Esophagus (tissue), 2 donors: ENCODE results near the gene MEGF10. TPM values are rescaled to one million over a fixed set of nuclear protein-coding genes. Genes with fewer than 3 reads are reported as not detected.

Experiments used
- H3K27ac ChIP-seq, 2 donors: one replicate each; pipeline ENCODE4 v1.5.1; 2013; ENCODE audit warnings: low read depth in 2 of 2, mild to moderate bottlenecking in 2 of 2, inconsistent platforms in 1 of 2, low read length in 1 of 2, moderate library complexity in 1 of 2
- H3K27me3 ChIP-seq, 2 donors: one replicate each; pipeline ENCODE4 v1.6.1; 2013; ENCODE audit warnings: low read length in 2 of 2, control low read depth in 1 of 2, mild to moderate bottlenecking in 1 of 2; ENCODE audit not compliant: insufficient read depth in 2 of 2, control insufficient read depth in 1 of 2
- H3K36me3 ChIP-seq, 2 donors: one replicate each; pipeline ENCODE4 v1.6.1; 2013; ENCODE audit warnings: low read length in 1 of 2; ENCODE audit not compliant: control insufficient read depth in 2 of 2, insufficient read depth in 2 of 2
- H3K4me1 ChIP-seq, 2 donors: one replicate each; pipeline ENCODE4 v1.6.1; 2013; ENCODE audit warnings: low read length in 1 of 2; ENCODE audit not compliant: control insufficient read depth in 2 of 2, insufficient read depth in 2 of 2
- H3K4me3 ChIP-seq, 2 donors: one replicate each; pipeline ENCODE4 v1.5.1; 2013; ENCODE audit warnings: low read length in 2 of 2, mild to moderate bottlenecking in 2 of 2, low read depth in 1 of 2, moderate library complexity in 1 of 2
- H3K9me3 ChIP-seq, 2 donors: one replicate each; pipeline ENCODE4 v1.6.1; 2013; ENCODE audit warnings: mild to moderate bottlenecking in 2 of 2, low read depth in 1 of 2, low read length in 1 of 2, moderate library complexity in 1 of 2; ENCODE audit not compliant: control insufficient read depth in 2 of 2, insufficient read depth in 1 of 2
- WGBS, 2 donors: extraction: QIAGEN DNeasy Blood & Tissue Kit; methylation state at CpG; one replicate each; pipeline ENCODE4 v1.1.7; 2013; 5-methylcytosine and 5-hydroxymethylcytosine counted together
- polyA plus RNA-seq, 2 donors: library from polyadenylated mRNA; stranded (reverse); fragments of 200-250 nt; gene quantifications; one replicate each; pipeline ENCODE4 v1.2.3, GENCODE V29; 2013
- donor health status: healthy with polysubstance abuse.
- donor health status: Bipolar disorder and iron deficiency.

Gene MEGF10
- polyA plus RNA-seq, 2 donors: 0.02 TPM

DNA sequence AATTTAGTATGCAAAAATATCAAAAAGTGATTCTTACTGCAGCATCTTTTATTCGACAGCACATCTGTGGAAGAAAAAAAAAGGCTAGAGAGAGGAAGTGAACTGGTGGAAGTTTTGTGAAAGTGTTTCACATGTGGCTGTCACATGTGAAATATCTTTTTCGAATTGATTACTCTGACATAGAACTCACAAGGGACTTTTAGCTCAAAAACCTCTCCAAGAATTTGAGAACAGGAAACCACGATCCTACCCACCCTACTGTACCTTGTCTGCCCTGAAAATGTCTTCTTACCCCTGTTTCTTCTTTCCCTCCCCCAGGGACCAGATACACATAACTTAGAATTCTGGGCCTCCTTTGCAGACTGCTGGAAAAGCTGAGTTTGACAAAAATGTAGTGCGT, 120.4 kb downstream of the MEGF10 start:
- WGBS, 2 donors: 60 to 65% methylated on average over 4 of the region's 4 CpGs

DNA sequence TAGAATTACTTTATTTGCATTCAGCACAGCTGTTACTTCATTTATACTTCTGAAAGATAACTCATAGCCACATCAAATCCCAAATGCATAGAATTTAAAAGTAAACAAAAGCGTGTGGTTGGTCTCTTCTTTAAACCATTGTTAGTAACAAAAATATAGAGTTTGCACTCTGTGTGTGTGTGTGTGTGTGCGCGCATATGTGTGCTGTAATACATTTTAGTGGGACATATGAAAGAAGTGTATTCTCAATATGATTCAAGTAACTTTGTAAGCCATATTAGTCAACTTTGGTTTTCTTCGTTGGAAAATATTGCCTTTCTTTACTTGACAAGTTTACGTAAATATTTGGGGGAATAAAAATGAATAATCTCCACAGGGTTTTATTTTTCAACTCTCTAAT, 120.8 kb downstream of the MEGF10 start:
- 77 to 81% methylated on average over 5 of the region's 5 CpGs for WGBS, 2 donors
- H3K4me3 ChIP-seq: no peak overlapping the region
- H3K27ac ChIP-seq: no peak overlapping the region
- no peaks in the 10 kb centered on the region for H3K9me3 ChIP-seq
- no peaks in the 10 kb centered on the region for H3K27me3 ChIP-seq
- H3K36me3 ChIP-seq: no peaks in the 10 kb centered on the region
- H3K4me1 ChIP-seq: no peaks in the 10 kb centered on the region

More for the DNA sequence above, 120.4 kb downstream of the MEGF10 start:
- Histone ChIP-seq H3K27ac (no peak overlapping the region), H3K36me3 (no peaks in the 10 kb centered on the region), H3K27me3 (no peaks in the 10 kb centered on the region), H3K4me3 (no peak overlapping the region), H3K4me1 (no peaks in the 10 kb centered on the region), H3K9me3 (no peaks in the 10 kb centered on the region)

- Histone ChIP-seq H3K27me3 (no peaks in the 10 kb centered on the region), H3K36me3 (no peaks in the 10 kb centered on the region), H3K27ac (no peak overlapping the region), H3K9me3 (no peaks in the 10 kb centered on the region), H3K4me3 (no peak overlapping the region), H3K4me1 (no peaks in the 10 kb centered on the region)
- 91 to 92% methylated on average over 3 of the region's 3 CpGs for WGBS, 2 donors
Observed at GRCh38 chr5:127412698-127413097, 122.1 kb downstream of the MEGF10 start.

DNA sequence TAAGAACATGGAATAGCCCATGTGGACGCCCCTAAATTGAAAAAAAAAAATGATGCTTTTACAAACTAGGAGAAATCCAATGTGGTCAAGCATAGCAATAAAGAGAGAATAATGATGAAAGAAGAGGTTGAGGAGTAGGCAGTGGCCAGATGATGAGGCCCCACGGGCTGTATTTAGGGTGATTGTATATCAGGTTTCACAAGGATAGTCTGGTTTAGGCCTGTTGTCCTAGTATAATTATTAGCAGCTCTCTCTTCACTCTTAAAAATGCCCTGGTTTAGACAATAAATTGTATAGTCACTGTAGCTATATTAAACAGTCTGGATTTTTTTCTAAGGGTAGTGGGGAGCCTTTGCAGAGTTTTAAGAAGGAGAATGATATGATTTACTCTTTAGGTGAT, 124.4 kb downstream of the MEGF10 start:
- Histone ChIP-seq H3K27ac (no peak overlapping the region), H3K9me3 (no peaks in the 10 kb centered on the region), H3K4me3 (no peak overlapping the region), H3K36me3 (no peaks in the 10 kb centered on the region), H3K27me3 (no peaks in the 10 kb centered on the region), H3K4me1 (no peaks in the 10 kb centered on the region)
- 69 to 72% methylated on average over 2 of the region's 2 CpGs for WGBS, 2 donors

- Histone ChIP-seq H3K4me3 (no peak overlapping the region), H3K27ac (no peak overlapping the region), H3K4me1 (no peaks in the 10 kb centered on the region), H3K9me3 (no peaks in the 10 kb centered on the region), H3K36me3 (no peaks in the 10 kb centered on the region), H3K27me3 (no peaks in the 10 kb centered on the region)
- 97 to 98% methylated on average over 4 of the region's 4 CpGs for WGBS, 2 donors
Observed at GRCh38 chr5:127416906-127417305, 126.3 kb downstream of the MEGF10 start.

DNA sequence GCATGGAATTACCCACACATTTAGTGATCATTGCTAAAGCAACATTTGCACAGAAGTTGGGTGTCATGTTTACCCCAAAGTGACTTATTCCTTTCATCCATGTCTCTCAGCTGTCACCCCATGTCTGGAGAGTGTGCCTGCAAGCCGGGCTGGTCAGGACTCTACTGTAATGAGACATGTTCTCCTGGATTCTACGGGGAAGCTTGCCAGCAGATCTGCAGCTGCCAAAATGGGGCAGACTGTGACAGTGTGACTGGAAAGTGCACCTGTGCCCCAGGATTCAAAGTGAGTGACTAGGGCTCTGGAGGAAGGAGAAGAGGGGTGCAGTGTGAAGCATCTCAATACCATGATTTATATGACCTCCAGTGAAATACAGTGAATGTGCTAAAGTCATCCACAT, 126.9 kb downstream of the MEGF10 start:
- 45 to 46% methylated on average over 2 of the region's 2 CpGs for WGBS, 2 donors
- H3K9me3 ChIP-seq: no peaks in the 10 kb centered on the region
- no peak overlapping the region for H3K4me3 ChIP-seq
- no peaks in the 10 kb centered on the region for H3K4me1 ChIP-seq
- no peak overlapping the region for H3K27ac ChIP-seq
- no peaks in the 10 kb centered on the region for H3K36me3 ChIP-seq
- no peaks in the 10 kb centered on the region for H3K27me3 ChIP-seq

DNA sequence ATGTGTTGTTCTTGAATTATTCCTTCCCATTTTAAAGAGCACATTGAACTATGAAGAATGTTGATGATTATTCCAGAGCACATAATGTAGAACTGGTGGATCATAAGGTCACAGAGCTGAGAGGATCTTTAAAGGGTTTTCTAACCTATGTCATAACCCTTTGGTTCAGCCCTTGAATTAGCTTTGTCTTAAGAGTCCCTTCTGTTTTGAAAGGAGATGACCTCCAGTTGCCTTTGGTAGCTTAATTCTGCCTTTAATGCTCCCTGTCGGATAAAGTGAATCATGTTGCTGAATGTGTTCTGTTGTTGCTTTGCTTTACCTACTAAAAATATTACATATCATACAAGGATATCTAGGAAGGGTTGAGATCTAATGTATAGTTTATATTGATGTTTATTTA, 127.8 kb downstream of the MEGF10 start:
- Histone ChIP-seq H3K27me3 (no peaks in the 10 kb centered on the region), H3K27ac (no peak overlapping the region), H3K9me3 (no peaks in the 10 kb centered on the region), H3K36me3 (no peaks in the 10 kb centered on the region), H3K4me3 (no peak overlapping the region), H3K4me1 (no peaks in the 10 kb centered on the region)
- 68 to 85% methylated on average over 1 of the region's 1 CpG for WGBS, 2 donors

GRCh38 chr5:127418974-127419682, 128.5 kb downstream of the MEGF10 start:
- Histone ChIP-seq H3K9me3 (no peaks in the 10 kb centered on the region), H3K4me3 (no peak overlapping the region), H3K4me1 (no peaks in the 10 kb centered on the region), H3K36me3 (no peaks in the 10 kb centered on the region), H3K27me3 (no peaks in the 10 kb centered on the region), H3K27ac (no peak overlapping the region)
- WGBS, 2 donors: 42 to 53% methylated on average over 7 of the region's 7 CpGs

- 86 to 87% methylated on average over 18 of the region's 18 CpGs for WGBS, 2 donors
- no peaks in the 10 kb centered on the region for H3K9me3 ChIP-seq
- H3K27ac ChIP-seq: no peak overlapping the region
- no peak overlapping the region for H3K4me3 ChIP-seq
- no peaks in the 10 kb centered on the region for H3K36me3 ChIP-seq
- H3K4me1 ChIP-seq: no peaks in the 10 kb centered on the region
- H3K27me3 ChIP-seq: no peaks in the 10 kb centered on the region
Observed at GRCh38 chr5:127419683-127420257, 129.2 kb downstream of the MEGF10 start.

DNA sequence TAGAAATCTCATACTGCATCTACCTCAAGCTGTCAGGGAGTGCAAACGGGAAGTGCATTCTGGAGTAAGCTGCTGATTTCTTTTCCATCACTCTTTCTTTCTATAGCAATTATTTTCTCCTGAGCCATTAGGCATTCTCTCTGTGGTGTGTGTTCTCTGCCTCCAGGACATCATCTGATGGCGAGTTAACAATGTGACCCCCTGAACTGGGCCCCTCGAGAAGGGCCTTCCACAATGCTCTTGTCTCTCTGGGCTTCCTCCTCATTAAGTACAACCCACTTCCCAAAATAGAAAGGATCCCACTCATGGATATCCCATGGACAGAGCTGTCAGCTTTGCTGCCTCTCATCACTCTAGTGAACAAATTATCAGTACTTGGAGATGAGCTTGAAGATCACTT, 130.2 kb downstream of the MEGF10 start:
- Histone ChIP-seq H3K36me3 (no peaks in the 10 kb centered on the region), H3K4me1 (no peaks in the 10 kb centered on the region), H3K27ac (no peak overlapping the region), H3K27me3 (no peaks in the 10 kb centered on the region), H3K9me3 (no peaks in the 10 kb centered on the region), H3K4me3 (no peak overlapping the region)
- 66% methylated on average over 3 of the region's 3 CpGs for WGBS, 2 donors
